AG04449 (cell line): Measurements from ENCODE around the gene SMKR1.
A peak's percentile ranks its signal among the peaks of the same experiment; 100 is the strongest.
"Not testable (repeated sequence)": the region's sequence is repeated elsewhere in the genome, so short reads cannot be mapped to it uniquely, and the experiment has no call there.

Experiments
- CTCF ChIA-PET: fragments of 350-600 bp; formaldehyde crosslinking; extraction: SDS; loops from one replicate; lab custom pipeline; 2021; ENCODE audit warnings: antibody characterized with exemption; lab: Yijun Ruan, JAX
- POLR2A ChIA-PET: fragments of 400-600, 350-600 bp; formaldehyde crosslinking; extraction: SDS; loops from one replicate; lab custom pipeline; 2020; ENCODE audit warnings: antibody characterized with exemption, inconsistent platforms; lab: Yijun Ruan, JAX
- DNase-seq: peaks from one replicate; pipeline ENCODE4 v3.0.0-alpha.2; 2010; ENCODE audit warnings: low read depth, low spot score
- H3K4me3 ChIP-seq: 2 replicates; pipeline ENCODE4 v1.5.1; 2011; ENCODE audit warnings: low read depth, mild to moderate bottlenecking, control low read depth, low read length
- CTCF ChIP-seq: IDR thresholded peaks from one replicate; pipeline ENCODE4 v1.5.1; 2011; ENCODE audit warnings: mild to moderate bottlenecking, moderate library complexity, low read length, control low read depth, inconsistent platforms; ENCODE audit not compliant: insufficient read depth; ENCODE audit errors: missing control alignments

Gene SMKR1

GRCh38 chr7:129479831-129480230 lies 22.5 kb upstream of the SMKR1 start:
- no peak for DNase-seq
- ChIA-PET POLR2A (no interaction called here), CTCF (interaction anchor here (1.0 to 6.8 kb wide), 7 partner anchors 7 to 262 kb away, joined by 3 to 41 read pairs (median 7); no protein-coding TSS in a partner anchor)
- no peak for TF ChIP-seq CTCF
- no peak overlapping the region for H3K4me3 ChIP-seq

GRCh38 chr7:129480674-129481363 lies 21.5 kb upstream of the SMKR1 start:
- CTCF ChIA-PET = interaction anchor here (0.9 to 6.8 kb wide), 8 partner anchors 8 to 263 kb away, joined by 3 to 41 read pairs (median 7); no protein-coding TSS in a partner anchor
- TF ChIP-seq CTCF = no peak
- H3K4me3 ChIP-seq = no peak overlapping the region
- DNase-seq = no peak
- POLR2A ChIA-PET = no interaction called here

GRCh38 chr7:129481376-129481775 lies 21.0 kb upstream of the SMKR1 start:
- DNase-seq, POLR2A ChIA-PET, H3K4me3 ChIP-seq: not testable (repeated sequence)
- CTCF ChIA-PET = interaction anchor here (0.9 to 6.8 kb wide), 6 partner anchors 9 to 263 kb away, joined by 3 to 41 read pairs (median 10); no protein-coding TSS in a partner anchor

GRCh38 chr7:129482781-129483180 lies 19.6 kb upstream of the SMKR1 start:
- ChIA-PET CTCF (interaction anchor here (0.7 to 6.8 kb wide), 5 partner anchors 10 to 264 kb away, joined by 3 to 41 read pairs (median 4); no protein-coding TSS in a partner anchor), POLR2A (no interaction called here)
- DNase-seq = no peak
- no peak for TF ChIP-seq CTCF
- H3K4me3 ChIP-seq = no peak overlapping the region

- DNase-seq = peak; percentile 49
- TF ChIP-seq CTCF = no peak
- H3K4me3 ChIP-seq = no peak overlapping the region
- CTCF ChIA-PET = interaction anchor here (0.7 to 1.2 kb wide), 3 partner anchors 9 to 147 kb away, joined by 3 read pairs; no protein-coding TSS in a partner anchor
- POLR2A ChIA-PET = no interaction called here
Measured at GRCh38 chr7:129489491-129489890, 12.8 kb upstream of the SMKR1 start.

- H3K4me3 ChIP-seq = no peak overlapping the region
- no peak for DNase-seq
- TF ChIP-seq CTCF = no peak
- ChIA-PET CTCF (interaction anchor here (1.0 kb wide), 1 partner anchor 329 kb away, joined by 3 read pairs; no protein-coding TSS in a partner anchor), POLR2A (no interaction called here)
Measured at GRCh38 chr7:129492391-129492790, 9.9 kb upstream of the SMKR1 start.
